Pulmonary artery endothelial cell (primary cell): ENCODE data around the gene SARNP. TPM values are rescaled to one million over a fixed set of nuclear protein-coding genes. Genes with fewer than 3 reads are reported as not detected.

Experiments
- DNase-seq: peaks from one replicate; pipeline ENCODE4 v3.0.0-alpha.2; 2011; ENCODE audit warnings: low read depth, low spot score
- total RNA-seq: library from RNA; depleted of rRNA; stranded (reverse); fragments of >200 nt; gene quantifications from 2 replicates; pipeline ENCODE4 v1.2.3, GENCODE V29; 2014

Gene SARNP
- total RNA-seq, 1 donor from 2014 or later = 110 TPM

- DNase-seq = no peak
Measured at GRCh38 chr12:55726971-55727370, 90.6 kb downstream of the SARNP start.

DNA sequence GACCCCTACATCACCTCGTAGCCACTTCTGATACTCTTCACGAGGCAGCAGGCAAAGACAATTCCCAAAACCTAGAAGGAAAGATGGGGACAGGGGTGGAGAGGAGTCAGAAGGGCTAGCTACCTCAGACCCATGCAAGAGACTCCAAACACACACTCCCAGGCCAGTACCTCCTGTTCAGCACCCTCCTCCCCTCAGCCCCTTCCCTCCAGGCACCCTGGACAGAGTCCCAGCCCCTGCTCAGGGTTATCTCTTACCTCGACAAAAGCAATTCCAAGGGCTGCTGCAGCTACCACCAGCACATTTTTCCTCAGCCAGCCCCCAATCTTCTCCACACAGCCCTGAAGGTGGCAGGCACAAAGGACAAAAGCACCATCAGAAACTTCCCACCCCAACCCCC is 92.0 kb downstream of the SARNP start:
- no peak for DNase-seq

DNA sequence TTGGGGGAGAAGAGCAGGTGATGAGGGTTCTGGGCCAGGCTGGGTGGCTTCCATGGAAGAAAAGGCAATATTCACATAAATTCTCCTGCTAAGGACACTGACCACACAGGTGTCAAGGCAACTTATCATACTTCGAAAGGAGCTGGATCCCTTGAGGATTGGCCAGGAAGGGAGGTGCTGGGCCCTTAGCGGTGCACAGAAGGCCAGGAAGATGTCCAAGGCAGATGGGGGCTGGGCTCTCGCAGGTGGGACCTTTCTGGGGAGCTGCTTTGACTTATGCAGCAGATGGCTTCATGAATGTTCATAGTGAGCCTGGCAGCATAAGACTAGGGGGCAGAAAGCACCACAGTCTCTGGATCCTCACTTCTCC is 92.6 kb downstream of the SARNP start:
- DNase-seq = no peak

GRCh38 chr12:55724226-55724939 is 93.1 kb downstream of the SARNP start:
- no peak for DNase-seq

DNA sequence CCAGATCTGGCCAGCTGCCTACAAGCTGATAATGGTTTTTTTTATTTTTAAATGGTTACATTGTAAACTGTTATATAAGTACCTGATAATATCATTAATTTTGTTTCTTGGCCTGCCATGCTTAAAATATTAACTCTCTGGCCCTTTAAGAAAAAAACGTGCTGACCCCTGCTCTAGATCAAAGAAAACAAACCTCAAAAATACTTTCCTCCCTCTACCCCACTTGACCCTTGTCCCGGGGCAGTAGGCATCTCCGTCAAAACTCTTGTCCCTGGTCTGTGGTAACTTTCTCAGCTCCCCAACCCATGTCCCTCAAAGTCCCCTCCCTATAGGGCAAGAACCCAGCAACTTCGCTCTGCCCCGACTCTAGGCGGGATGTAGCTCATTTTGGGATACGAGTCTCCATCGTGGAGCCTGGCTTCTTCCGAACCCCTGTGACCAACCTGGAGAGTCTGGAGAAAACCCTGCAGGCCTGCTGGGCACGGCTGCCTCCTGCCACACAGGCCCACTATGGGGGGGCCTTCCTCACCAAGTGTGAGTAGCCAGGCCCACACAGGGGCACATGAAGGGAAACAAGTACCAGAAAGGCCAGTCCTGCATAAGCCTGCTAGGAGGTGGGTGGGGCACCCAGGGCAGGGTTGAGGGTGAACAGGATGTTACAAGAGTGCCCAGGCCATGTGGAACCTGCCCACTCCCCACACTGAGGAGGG is 93.9 kb downstream of the SARNP start:
- no peak for DNase-seq

DNA sequence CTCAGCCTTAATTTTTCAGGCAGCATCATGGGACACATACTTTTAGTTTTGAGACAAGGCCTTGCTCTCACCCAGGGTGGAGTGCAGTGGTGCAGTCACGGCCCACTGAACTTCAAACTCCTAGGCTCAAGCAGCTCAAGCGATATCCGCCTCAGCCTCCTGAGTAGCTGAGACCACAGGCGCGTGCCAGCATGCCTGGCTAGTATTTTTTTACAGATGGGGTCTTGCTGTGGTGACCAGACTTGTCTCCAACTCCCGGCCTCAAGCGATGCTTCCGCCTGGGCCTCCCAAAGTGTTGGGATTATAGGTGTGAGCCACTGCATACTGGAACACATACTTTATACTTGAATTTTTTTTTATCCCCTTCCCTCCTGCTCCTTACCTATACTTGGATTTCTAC is 94.6 kb downstream of the SARNP start:
- DNase-seq = no peak

DNA sequence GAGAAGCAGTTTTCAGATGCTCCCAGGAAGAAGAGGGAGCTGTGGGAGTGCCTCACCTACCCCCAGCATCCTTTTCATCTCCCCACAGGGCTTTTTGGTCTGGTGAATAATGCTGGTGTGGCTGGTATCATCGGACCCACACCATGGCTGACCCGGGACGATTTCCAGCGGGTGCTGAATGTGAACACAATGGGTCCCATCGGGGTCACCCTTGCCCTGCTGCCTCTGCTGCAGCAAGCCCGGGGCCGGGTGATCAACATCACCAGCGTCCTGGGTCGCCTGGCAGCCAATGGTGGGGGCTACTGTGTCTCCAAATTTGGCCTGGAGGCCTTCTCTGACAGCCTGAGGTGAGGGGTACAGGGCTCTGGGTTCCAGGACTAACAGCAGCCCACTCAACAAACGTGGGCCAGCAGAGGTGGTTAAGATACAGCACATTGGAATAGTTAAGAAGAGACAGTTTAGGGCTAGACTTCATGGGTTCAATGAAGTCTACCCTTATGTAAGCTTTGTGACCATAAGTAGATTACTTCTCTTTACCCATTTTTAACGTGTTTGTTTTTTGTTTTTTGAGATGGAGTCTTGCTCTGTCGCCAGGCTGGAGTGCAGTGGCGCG is 95.8 kb downstream of the SARNP start:
- DNase-seq = no peak

DNA sequence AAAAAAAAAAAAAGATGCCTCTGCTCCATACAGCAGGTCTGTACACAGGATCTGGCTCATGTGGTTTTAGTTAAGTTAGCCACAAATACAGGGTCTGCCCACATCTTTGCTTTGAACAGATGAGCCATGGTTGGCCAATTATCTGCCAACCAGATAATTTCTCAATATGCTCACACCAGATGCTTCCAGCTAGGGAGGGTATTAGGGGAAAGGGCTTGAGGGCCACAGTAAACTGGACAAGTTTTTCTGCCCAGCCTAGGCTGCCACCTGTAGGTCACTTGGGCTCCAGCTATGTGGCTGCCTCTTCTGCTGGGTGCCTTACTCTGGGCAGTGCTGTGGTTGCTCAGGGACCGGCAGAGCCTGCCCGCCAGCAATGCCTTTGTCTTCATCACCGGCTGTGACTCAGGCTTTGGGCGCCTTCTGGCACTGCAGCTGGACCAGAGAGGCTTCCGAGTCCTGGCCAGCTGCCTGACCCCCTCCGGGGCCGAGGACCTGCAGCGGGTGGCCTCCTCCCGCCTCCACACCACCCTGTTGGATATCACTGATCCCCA is 96.6 kb downstream of the SARNP start:
- peak; percentile 79 for DNase-seq

GRCh38 chr12:55720071-55720564 is 97.4 kb downstream of the SARNP start, which contains the start of gene RDH5:
Gene RDH5 (plus strand): TSS chr12:55720393. CDS start chr12:55721185, 792 bp downstream.
- no peak for DNase-seq

DNA sequence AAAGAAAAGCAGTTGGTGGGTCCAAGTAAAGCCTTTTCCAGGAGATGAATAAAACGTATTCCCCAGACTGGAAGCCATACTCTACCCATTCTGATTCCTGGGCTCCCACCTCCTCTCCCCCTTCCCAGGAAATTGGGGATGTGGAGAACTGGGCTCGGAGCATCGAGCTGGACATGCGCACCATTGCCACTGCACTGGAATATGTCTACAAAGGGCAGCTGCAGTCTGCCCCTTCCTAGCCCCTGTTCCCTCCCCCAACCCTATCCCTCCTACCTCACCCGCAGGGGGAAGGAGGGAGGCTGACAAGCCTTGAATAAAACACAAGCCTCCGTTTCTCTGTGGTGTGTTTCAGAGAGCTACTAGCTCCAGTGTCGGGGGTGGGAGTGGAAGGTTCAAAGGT is 98.2 kb downstream of the SARNP start:
- no peak for DNase-seq

DNA sequence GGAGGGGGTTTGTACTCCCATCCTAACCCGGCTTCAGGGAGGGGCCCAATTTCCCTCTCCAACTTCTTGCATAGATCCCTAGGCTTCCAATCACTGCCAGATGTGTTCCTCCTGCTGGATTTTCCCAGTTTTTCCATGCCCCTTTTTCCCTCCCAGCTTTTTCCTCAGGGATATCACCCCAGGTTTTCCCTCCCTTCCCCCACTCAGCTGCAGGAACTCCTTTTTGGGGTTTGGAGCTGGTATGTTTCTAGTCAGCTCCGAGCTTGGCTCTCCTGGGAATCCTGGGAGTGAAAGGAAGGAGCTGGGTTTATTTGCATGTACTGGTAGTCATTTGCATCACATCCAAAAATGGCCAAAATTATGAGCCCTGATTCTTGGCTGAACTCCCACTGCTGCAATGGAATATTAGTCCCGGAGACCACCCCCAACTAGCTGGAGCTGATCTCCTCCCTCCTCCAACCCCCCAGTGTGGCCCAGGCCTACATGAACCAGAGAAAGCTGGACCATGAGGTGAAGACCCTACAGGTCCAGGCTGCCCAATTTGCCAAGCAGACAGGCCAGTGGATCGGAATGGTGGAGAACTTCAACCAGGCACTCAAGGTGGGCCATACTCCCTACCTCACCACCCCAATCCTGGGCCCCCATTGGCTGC is 98.8 kb downstream of the SARNP start:
- no peak for DNase-seq

DNA sequence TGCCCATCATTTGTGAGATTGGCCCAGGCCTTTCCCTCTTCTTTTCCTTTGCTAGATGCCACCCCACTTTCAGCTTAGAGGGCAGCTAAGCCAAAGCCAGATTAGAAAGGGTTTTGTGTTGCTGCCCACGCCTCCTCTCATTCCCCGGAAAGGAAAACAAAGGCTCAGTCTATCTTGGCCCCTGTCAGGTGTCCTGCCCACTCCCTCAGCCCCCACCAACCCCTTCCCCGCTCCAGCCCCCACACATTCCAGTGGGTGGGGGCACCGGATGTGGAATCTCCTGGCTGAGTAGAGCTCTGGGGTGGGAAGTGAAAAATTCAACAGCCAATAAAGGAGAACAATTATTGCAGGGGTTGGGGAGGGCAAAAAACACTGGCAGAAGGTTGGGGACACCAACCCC is 99.5 kb downstream of the SARNP start:
- no peak for DNase-seq

GRCh38 chr12:55717011-55718007 is 100.2 kb downstream of the SARNP start:
- DNase-seq = no peak

GRCh38 chr12:55716582-55716957 is 101.0 kb downstream of the SARNP start:
- no peak for DNase-seq

DNA sequence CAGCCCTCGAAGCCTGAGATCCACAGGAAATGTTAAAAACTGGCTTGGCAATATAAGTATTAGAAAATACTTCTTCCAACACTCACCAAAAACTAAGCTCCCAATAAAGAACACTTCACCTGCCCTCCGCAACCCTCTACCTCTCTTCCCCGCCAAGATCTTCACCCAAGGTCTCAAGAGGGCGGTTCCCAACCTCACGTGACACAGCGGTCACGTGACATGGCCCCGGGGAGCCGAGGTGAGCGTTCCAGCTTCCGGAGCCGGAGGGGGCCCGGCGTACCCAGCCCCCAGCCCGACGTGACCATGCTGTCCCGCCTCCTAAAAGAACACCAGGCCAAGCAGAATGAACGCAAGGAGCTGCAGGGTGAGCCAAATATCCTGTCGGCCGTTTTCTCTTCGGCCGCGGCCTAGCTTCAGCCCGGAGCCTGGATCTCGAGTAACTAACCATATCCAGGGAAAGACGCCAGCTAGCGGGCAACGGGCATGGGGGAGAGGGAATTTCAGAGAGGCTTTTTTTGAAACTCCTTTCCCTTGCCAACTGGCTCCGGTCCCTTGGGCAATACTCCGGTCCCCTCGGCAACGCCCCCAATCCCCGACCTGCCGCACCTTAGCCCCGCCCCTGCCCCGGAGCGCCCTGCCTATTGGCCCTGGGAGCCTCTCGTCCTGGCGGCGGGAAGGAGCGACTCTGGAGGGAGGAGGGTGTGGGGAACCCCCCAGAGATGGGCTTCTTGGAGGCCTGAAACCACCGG is 101.5 kb downstream of the SARNP start, which contains the start of gene BLOC1S1:
BLOC1S1 (plus strand) TSS at position 214 of the 749 bp plus-strand sequence; CDS start at position 220, 6 bp downstream.
- DNase-seq = peak; percentile 74

GRCh38 chr12:55715169-55715764 is 102.3 kb downstream of the SARNP start:
- no peak for DNase-seq

GRCh38 chr12:55713721-55714120 is 103.8 kb downstream of the SARNP start:
- DNase-seq = no peak

DNA sequence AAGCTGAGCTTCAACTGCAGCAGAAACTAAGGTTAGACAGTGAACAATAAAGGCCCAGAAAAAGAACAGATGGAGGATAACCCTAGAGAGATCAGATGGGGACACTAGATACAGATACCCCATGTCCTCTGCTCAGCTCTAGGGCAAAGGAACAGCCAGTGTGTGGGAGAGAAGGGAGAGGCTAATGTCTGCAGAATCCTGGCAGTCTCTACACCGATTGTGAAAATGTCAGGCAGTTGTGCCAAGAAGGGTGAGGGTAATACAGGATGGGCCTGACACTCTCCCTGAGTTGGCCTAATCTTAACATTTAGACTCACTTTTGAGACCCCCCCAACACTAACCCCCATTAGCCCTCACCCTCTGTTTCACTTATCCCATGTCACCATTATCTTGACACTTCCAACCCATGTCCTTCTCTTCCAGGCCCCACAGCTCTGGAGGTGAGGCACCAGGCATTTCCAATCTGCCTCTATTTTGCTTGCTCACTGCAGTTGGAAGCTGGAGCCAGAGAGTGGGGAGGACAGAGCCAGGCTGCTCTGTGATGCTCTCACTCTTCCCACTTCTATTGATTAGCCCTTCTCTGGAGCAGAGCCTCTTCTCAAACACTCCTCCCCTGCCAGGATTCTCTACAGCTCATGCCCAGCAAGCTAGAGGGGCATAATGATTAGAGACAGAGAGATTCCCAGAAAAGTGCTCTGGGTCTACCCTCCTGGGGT is 104.7 kb downstream of the SARNP start:
- DNase-seq = no peak
